ENCODE results near the gene CBARP. TPM values are rescaled to one million over a fixed set of nuclear protein-coding genes. Genes with fewer than 3 reads are reported as not detected.

CBARP gene
- total and polyA plus RNA-seq, 9 donors: 0.45 to 21.1 (median 1.6) TPM; not detected in 1

GRCh38 chr19:1257475-1258162, 19.8 kb upstream of the CBARP start:
- TF ChIP-seq POLR2A (IDR thresholded peaks at IDR 0.05) (no peak), EP300 (IDR thresholded peaks at IDR 0.05) (no peak)
- TF ChIP-seq, protein P1, sequence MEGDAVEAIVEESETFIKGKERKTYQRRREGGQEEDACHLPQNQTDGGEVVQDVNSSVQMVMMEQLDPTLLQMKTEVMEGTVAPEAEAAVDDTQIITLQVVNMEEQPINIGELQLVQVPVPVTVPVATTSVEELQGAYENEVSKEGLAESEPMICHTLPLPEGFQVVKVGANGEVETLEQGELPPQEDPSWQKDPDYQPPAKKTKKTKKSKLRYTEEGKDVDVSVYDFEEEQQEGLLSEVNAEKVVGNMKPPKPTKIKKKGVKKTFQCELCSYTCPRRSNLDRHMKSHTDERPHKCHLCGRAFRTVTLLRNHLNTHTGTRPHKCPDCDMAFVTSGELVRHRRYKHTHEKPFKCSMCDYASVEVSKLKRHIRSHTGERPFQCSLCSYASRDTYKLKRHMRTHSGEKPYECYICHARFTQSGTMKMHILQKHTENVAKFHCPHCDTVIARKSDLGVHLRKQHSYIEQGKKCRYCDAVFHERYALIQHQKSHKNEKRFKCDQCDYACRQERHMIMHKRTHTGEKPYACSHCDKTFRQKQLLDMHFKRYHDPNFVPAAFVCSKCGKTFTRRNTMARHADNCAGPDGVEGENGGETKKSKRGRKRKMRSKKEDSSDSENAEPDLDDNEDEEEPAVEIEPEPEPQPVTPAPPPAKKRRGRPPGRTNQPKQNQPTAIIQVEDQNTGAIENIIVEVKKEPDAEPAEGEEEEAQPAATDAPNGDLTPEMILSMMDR (IDR thresholded peaks at IDR 0.05): no peak
- WGBS, 3 donors: 52 to 56% (median 54%) methylated on average over 23 of the region's 23 CpGs
- no peak overlapping the region for H3K4me3 ChIP-seq
- H3K4me1 ChIP-seq (ENCODE audit: insufficient read depth): peaks cover 42% of the 10 kb centered on the region
- no peaks in the 10 kb centered on the region for H3K9me3 ChIP-seq
- H3K36me3 ChIP-seq: no peaks in the 10 kb centered on the region
- intact Hi-C loops (cut with DNase I): no loop called here
- H3K27ac ChIP-seq: peak overlapping the region; percentile 89 to 91
- H3K27me3 ChIP-seq: no peaks in the 10 kb centered on the region
- no peak for DNase-seq

- no peak for DNase-seq
- TF ChIP-seq, protein P1 (IDR thresholded peaks at IDR 0.05): no peak
- TF ChIP-seq POLR2A (IDR thresholded peaks at IDR 0.05): no peak
- TF ChIP-seq EP300 (IDR thresholded peaks at IDR 0.05): no peak
- 78 to 84% (median 78%) methylated on average over 46 of the region's 46 CpGs for WGBS, 3 donors
- Histone ChIP-seq H3K27ac (no peak overlapping the region), H3K27me3 (no peaks in the 10 kb centered on the region), H3K4me3 (no peak overlapping the region), H3K4me1 (ENCODE audit: insufficient read depth) (peaks cover 36% of the 10 kb centered on the region), H3K9me3 (no peaks in the 10 kb centered on the region), H3K36me3 (no peaks in the 10 kb centered on the region)
- intact Hi-C loops (cut with DNase I): no loop called here
These were observed 19.1 kb upstream of the CBARP start for GRCh38 chr19:1256646-1257474.

- intact Hi-C loops (cut with DNase I): no loop called here
- peak overlapping the region in 1 of 2 donors; percentile 4 for H3K27ac ChIP-seq
- TF ChIP-seq, protein P1 (IDR thresholded peaks at IDR 0.05): no peak
- TF ChIP-seq EP300 (IDR thresholded peaks at IDR 0.05) (no peak), POLR2A (IDR thresholded peaks at IDR 0.05) (no peak)
- WGBS, 3 donors: 85 to 88% (median 87%) methylated on average over 43 to 52 of the region's 52 CpGs
- H3K36me3 ChIP-seq: no peaks in the 10 kb centered on the region
- peaks cover 38% of the 10 kb centered on the region for H3K4me1 ChIP-seq (ENCODE audit: insufficient read depth)
- no peaks in the 10 kb centered on the region for H3K9me3 ChIP-seq
- DNase-seq: peak in 1 of 5 donors; percentile 49
- H3K27me3 ChIP-seq: no peaks in the 10 kb centered on the region
- no peak overlapping the region for H3K4me3 ChIP-seq
These were observed 17.7 kb upstream of the CBARP start for GRCh38 chr19:1255186-1256161.

All from ovary (tissue), 9 donors.